Right lobe of liver (tissue), 4 donors: ENCODE results near the gene CDH18.

ENCODE experiments used
- CTCF ChIP-seq, 4 donors: fragments of 200-600 bp in 3 of 4; fragments of 450-650 bp in 1 of 4; IDR thresholded peaks; one replicate each; pipeline versions ENCODE4 v1.5.1 to v1.8.0; 2016 to 2022; ENCODE audit warnings: antibody characterized with exemption in 4 of 4, mild to moderate bottlenecking in 2 of 4
- POLR2A ChIP-seq: fragments of 450-650 bp; IDR thresholded peaks from one replicate; pipeline ENCODE4 v1.6.1; 2017; ENCODE audit warnings: antibody characterized with exemption, mild to moderate bottlenecking
- donor health status: DM: no; HTN: no; CAD: no.
- donor health status: DM: no; HTN: no; CAD: no.
- donor health status: DM: no; HTN: yes; CAD: no.

- no peak for TF ChIP-seq CTCF (IDR thresholded peaks at IDR 0.05)
- no peak for TF ChIP-seq POLR2A
These were observed 134.3 kb downstream of the CDH18 start for GRCh38 chr5:19853616-19854240.
